Erythroblast (primary cell): ENCODE data around the gene GABRB2.

ENCODE experiments used
- GATA1 ChIP-seq: IDR thresholded peaks from 2 replicates; pipeline ENCODE4 v1.6.1; 2011; ENCODE audit warnings: low read depth, mild to moderate bottlenecking, control low read depth, low read length, moderate library complexity
- POLR2A ChIP-seq: IDR thresholded peaks from 2 replicates; pipeline ENCODE4 v1.6.1; 2011; ENCODE audit warnings: mild to moderate bottlenecking, low read length

GRCh38 chr5:161403121-161403520 is 143.4 kb downstream of the GABRB2 start:
- no peak for TF ChIP-seq POLR2A
- no peak for TF ChIP-seq GATA1
